Measurements from ENCODE around the gene ADAM22. TPM values are rescaled to one million over a fixed set of nuclear protein-coding genes. Genes with fewer than 3 reads are reported as not detected.

The ADAM22 gene
- total RNA-seq, 2 donors from 2014 or later = 1.0 to 3.6 TPM

DNA sequence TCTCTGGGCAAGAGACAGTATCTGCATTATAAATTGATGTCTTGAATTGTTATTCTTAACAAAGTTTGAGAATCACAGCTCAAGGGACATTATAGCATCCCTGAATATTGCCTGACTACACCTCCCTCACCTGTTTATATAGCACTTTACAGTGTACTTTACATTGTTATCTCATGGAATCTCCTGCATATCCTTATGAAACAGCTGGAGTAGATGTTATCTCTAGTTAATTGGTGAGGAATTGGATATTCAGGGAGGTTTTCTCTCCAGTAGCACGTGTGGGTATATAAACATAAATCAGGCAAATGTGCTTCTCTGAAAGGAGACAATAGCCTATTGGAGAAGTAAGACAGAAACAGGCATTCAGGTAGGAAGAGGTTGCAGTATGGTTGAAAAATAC, 168.6 kb downstream of the ADAM22 start:
- intact Hi-C loops (cut with DNase I) = no loop called here
- 34 to 38% methylated on average over 1 of the region's 1 CpG for WGBS, 2 donors
- Histone ChIP-seq H3K9me3 (no peaks in the 10 kb centered on the region), H3K4me1 (no peaks in the 10 kb centered on the region), H3K4me3 (no peak overlapping the region), H3K36me3 (replicated peaks in 1 of 2; ENCODE audit: insufficient read depth in 1 of 2, low read depth in 2 of 2) (no peaks in the 10 kb centered on the region), H3K27me3 (no peaks in the 10 kb centered on the region), H3K27ac (no peak overlapping the region)
- ATAC-seq = no peak
- no peak for TF ChIP-seq POLR2A (IDR thresholded peaks at IDR 0.05)
- TF ChIP-seq, protein P1, sequence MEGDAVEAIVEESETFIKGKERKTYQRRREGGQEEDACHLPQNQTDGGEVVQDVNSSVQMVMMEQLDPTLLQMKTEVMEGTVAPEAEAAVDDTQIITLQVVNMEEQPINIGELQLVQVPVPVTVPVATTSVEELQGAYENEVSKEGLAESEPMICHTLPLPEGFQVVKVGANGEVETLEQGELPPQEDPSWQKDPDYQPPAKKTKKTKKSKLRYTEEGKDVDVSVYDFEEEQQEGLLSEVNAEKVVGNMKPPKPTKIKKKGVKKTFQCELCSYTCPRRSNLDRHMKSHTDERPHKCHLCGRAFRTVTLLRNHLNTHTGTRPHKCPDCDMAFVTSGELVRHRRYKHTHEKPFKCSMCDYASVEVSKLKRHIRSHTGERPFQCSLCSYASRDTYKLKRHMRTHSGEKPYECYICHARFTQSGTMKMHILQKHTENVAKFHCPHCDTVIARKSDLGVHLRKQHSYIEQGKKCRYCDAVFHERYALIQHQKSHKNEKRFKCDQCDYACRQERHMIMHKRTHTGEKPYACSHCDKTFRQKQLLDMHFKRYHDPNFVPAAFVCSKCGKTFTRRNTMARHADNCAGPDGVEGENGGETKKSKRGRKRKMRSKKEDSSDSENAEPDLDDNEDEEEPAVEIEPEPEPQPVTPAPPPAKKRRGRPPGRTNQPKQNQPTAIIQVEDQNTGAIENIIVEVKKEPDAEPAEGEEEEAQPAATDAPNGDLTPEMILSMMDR (IDR thresholded peaks at IDR 0.05) = no peak
- no peak for DNase-seq

DNA sequence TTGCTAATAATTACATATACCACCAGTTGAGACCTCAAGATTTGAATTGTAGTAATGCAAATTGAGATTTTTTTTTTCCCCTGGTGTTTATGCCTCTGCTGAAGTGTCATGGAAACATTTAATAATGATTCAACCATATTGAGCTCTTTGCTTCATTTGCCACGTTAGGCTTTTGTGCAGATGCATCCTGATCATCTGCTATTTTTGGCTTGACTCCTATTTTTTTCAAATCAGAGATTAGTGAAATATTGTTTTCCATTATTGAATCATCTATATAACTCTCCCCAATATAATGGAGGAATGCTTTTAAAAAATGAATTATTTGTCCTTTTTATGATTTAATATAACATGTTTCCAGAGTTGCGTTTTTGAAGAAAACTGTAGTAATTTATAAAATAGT, 170.7 kb downstream of the ADAM22 start:
- H3K27ac ChIP-seq = no peak overlapping the region
- H3K36me3 ChIP-seq (replicated peaks in 1 of 2; ENCODE audit: insufficient read depth in 1 of 2, low read depth in 2 of 2) = no peaks in the 10 kb centered on the region
- 61 to 64% methylated on average over 2 of the region's 2 CpGs for WGBS, 2 donors
- H3K4me1 ChIP-seq = no peaks in the 10 kb centered on the region
- H3K9me3 ChIP-seq = no peaks in the 10 kb centered on the region
- intact Hi-C loops (cut with DNase I) = no loop called here
- ATAC-seq = no peak
- no peak for DNase-seq
- H3K27me3 ChIP-seq = no peaks in the 10 kb centered on the region
- TF ChIP-seq POLR2A (IDR thresholded peaks at IDR 0.05) = no peak
- TF ChIP-seq, protein P1 (IDR thresholded peaks at IDR 0.05) = no peak
- H3K4me3 ChIP-seq = no peak overlapping the region

DNA sequence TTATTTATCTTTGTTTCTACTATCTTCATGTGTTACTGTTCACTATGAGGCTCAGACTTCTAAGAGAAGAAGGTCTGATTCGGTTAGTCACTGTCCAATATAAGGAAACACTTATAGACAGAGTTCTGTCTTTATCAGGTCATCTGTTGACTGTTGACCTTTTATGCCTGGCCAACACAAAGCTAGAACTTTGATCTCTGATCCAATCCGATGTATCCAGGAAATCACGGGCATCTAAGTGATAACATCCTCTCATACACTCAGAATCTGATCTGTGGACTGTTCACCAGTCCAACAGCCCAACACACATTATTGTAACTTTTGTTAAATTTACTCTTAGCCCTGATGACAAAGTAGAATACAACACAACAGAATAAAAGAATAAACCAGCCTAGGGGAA, 171.2 kb downstream of the ADAM22 start:
- Histone ChIP-seq H3K4me1 (no peaks in the 10 kb centered on the region), H3K4me3 (no peak overlapping the region), H3K27me3 (no peaks in the 10 kb centered on the region), H3K27ac (no peak overlapping the region), H3K9me3 (no peaks in the 10 kb centered on the region), H3K36me3 (replicated peaks in 1 of 2; ENCODE audit: insufficient read depth in 1 of 2, low read depth in 2 of 2) (no peaks in the 10 kb centered on the region)
- intact Hi-C loops (cut with DNase I) = no loop called here
- 76 to 87% methylated on average over 3 of the region's 3 CpGs for WGBS, 2 donors
- TF ChIP-seq, protein P1 (IDR thresholded peaks at IDR 0.05) = no peak
- TF ChIP-seq POLR2A (IDR thresholded peaks at IDR 0.05) = no peak
- DNase-seq (no peak), ATAC-seq (no peak)

DNA sequence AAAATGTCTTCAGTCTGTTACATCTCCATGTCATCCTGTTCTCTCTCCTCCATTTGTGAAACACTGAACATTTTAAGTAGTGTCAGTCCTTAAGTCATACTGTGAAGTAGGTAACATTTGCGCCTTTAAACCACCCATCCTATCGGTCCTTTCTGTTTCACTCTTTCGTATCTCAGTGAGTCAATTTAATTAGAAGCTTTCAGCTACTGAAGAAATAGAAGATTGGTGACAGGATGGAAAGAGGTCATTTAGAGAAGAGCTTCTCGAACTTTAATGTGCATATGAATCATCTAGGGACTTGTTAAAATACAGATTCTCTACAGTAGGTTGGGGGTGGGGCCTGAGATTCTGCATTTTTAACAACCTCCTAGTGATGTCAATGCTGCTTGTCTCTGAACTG, 172.4 kb downstream of the ADAM22 start:
- H3K4me3 ChIP-seq = no peak overlapping the region
- H3K4me1 ChIP-seq = no peaks in the 10 kb centered on the region
- no peak overlapping the region for H3K27ac ChIP-seq
- no peak for ATAC-seq
- DNase-seq = no peak
- H3K9me3 ChIP-seq = no peaks in the 10 kb centered on the region
- 74 to 82% methylated on average over 4 of the region's 4 CpGs for whole genome bisulfite sequencing, 2 donors
- no peaks in the 10 kb centered on the region for H3K36me3 ChIP-seq (replicated peaks in 1 of 2; ENCODE audit: insufficient read depth in 1 of 2, low read depth in 2 of 2)
- TF ChIP-seq, protein P1 (IDR thresholded peaks at IDR 0.05) = no peak
- H3K27me3 ChIP-seq = no peaks in the 10 kb centered on the region
- intact Hi-C loops (cut with DNase I) = no loop called here

DNA sequence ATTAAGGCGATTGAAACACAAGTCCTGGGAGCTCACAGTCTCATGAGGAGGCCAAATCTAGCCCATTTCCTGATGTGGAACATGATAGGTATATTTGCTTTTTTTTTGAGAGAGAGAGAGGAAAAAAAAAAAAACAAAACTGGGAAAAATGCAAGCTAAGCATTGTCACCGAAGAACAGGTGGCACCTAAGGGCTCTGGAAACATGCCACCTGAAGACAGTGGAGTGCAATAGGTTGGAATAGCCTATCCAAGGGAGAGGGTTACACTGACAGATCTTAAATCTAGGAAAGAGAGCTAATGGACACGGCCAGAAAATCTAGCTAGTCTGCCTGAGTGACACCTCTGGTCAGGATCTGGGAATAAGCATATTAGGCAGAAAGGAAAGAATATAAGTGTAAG, 175.6 kb downstream of the ADAM22 start:
- Histone ChIP-seq H3K4me1 (no peaks in the 10 kb centered on the region), H3K36me3 (replicated peaks in 1 of 2; ENCODE audit: insufficient read depth in 1 of 2, low read depth in 2 of 2) (no peaks in the 10 kb centered on the region), H3K27me3 (no peaks in the 10 kb centered on the region), H3K9me3 (no peaks in the 10 kb centered on the region), H3K27ac (no peak overlapping the region), H3K4me3 (no peak overlapping the region)
- intact Hi-C loops (cut with DNase I) = no loop called here
- DNase-seq = no peak
- 58 to 60% methylated on average over 3 of the region's 3 CpGs for WGBS, 2 donors
- TF ChIP-seq POLR2A (IDR thresholded peaks at IDR 0.05) = no peak
- TF ChIP-seq, protein P1 (IDR thresholded peaks at IDR 0.05) = no peak
- no peak for ATAC-seq
